ENCODE measurements around the gene ENKUR. TPM values are rescaled to one million over a fixed set of nuclear protein-coding genes. Genes with fewer than 3 reads are reported as not detected.
"Not testable (repeated sequence)": the region's sequence is repeated elsewhere in the genome, so short reads cannot be mapped to it uniquely, and the experiment has no call there.

Gene ENKUR
- total RNA-seq, 1 experiment from 2014 or later = 0.32 TPM

- Histone ChIP-seq H3K79me2 (ENCODE audit: insufficient read depth, low read length) (no peaks in the 10 kb centered on the region), H3K9me3 (ENCODE audit: control insufficient read depth in 1 of 2, insufficient read depth in 1 of 2, low read depth in 1 of 2, low read length in 2 of 2) (no peaks in the 10 kb centered on the region), H3K27me3 (ENCODE audit: insufficient read depth, low read length) (no peaks in the 10 kb centered on the region), H3K9ac (ENCODE audit: low read length) (no peak overlapping the region), H3K27ac (ENCODE audit: low read depth, low read length) (no peak overlapping the region), H3K4me2 (ENCODE audit: low read length) (no peak overlapping the region), H3K4me3 (replicated peaks in 1 of 2; ENCODE audit: low read depth in 1 of 2, low read length in 2 of 2) (no peak overlapping the region), H2AFZ (ENCODE audit: low read depth, low read length, poor library complexity, severe bottlenecking) (no peak overlapping the region), H3K9me2 (ENCODE audit: insufficient read depth) (no peaks in the 10 kb centered on the region), H4K20me1 (ENCODE audit: insufficient read depth) (no peaks in the 10 kb centered on the region), H3K4me1 (ENCODE audit: control insufficient read depth in 1 of 2, insufficient read depth in 2 of 2, low read length in 2 of 2) (peaks cover 10 to 29% of the 10 kb centered on the region in 2 experiments; a peak in 3 of 4 replicates), H3K36me3 (ENCODE audit: control insufficient read depth in 1 of 2, insufficient read depth in 2 of 2, low read length in 2 of 2) (no peaks in the 10 kb centered on the region)
- POLR2A ChIA-PET = no interaction called here
- DNase-seq (ENCODE audit: low read depth, low spot score) (no peak), ATAC-seq (no peak)
- TF ChIP-seq ZNF274 (IDR thresholded peaks at IDR 0.05; ENCODE audit: low read depth, low read length) = no peak
- TF ChIP-seq JUND (IDR thresholded peaks at IDR 0.05) = no peak
- TF ChIP-seq RAD21 (IDR thresholded peaks at IDR 0.05; ENCODE audit: low read depth) = no peak
- TF ChIP-seq CEBPB (IDR thresholded peaks at IDR 0.05; ENCODE audit: low read depth) = no peak
- TF ChIP-seq POLR2AphosphoS5 (IDR thresholded peaks at IDR 0.05; ENCODE audit: low read depth, low read length) = no peak
- no peak for TF ChIP-seq POLR2A (IDR thresholded peaks at IDR 0.05; ENCODE audit: borderline replicate concordance, extremely low read depth, insufficient read depth, insufficient read length)
- TF ChIP-seq EGR1 (IDR thresholded peaks at IDR 0.05; ENCODE audit: low read depth) = no peak
- no peak for TF ChIP-seq ZBTB33 (IDR thresholded peaks at IDR 0.05; ENCODE audit: extremely low read depth, insufficient replicate concordance, low read length)
- TF ChIP-seq ATF3 (IDR thresholded peaks at IDR 0.05) = no peak
- no peak for TF ChIP-seq SP1 (IDR thresholded peaks at IDR 0.05; ENCODE audit: low read depth)
- no peak for TF ChIP-seq SRF (IDR thresholded peaks at IDR 0.05; ENCODE audit: low read depth)
- no peak for TF ChIP-seq YY1 (IDR thresholded peaks at IDR 0.05; ENCODE audit: extremely low read depth, insufficient replicate concordance, low read depth, low read length)
- no peak for TF ChIP-seq TCF7L2 (IDR thresholded peaks at IDR 0.05; ENCODE audit: borderline replicate concordance, extremely low read depth, insufficient read depth, insufficient read length)
- TF ChIP-seq ELF1 (IDR thresholded peaks at IDR 0.05; ENCODE audit: borderline replicate concordance, low read depth) = no peak
- intact Hi-C loops (cut with micrococcal nuclease) = no loop called here
- RAD21 ChIA-PET (ENCODE audit: low non-redundant PET in 1 of 2, low total read pairs in 2 of 2, uncharacterized antibody in 2 of 2, unreplicated experiment in 2 of 2) = no interaction called here
- no TSS peak for BruUV-seq (replicated peaks)
- CTCF ChIA-PET = no interaction called here
Measured at GRCh38 chr10:25014579-25014978, 1.4 kb downstream of the ENKUR start.

GRCh38 chr10:25011591-25011990 lies 4.4 kb downstream of the ENKUR start:
- H3K27me3 ChIP-seq (ENCODE audit: insufficient read depth, low read length); H3K9me2 ChIP-seq (ENCODE audit: insufficient read depth); H3K27ac ChIP-seq (ENCODE audit: low read depth, low read length); ATAC-seq; POLR2A ChIA-PET; H3K9ac ChIP-seq (ENCODE audit: low read length); DNase-seq (ENCODE audit: low read depth, low spot score); H2AFZ ChIP-seq (ENCODE audit: low read depth, low read length, poor library complexity, severe bottlenecking); H3K4me2 ChIP-seq (ENCODE audit: low read length); H3K36me3 ChIP-seq (ENCODE audit: control insufficient read depth in 1 of 2, insufficient read depth in 2 of 2, low read length in 2 of 2); H3K4me3 ChIP-seq (replicated peaks in 1 of 2; ENCODE audit: low read depth in 1 of 2, low read length in 2 of 2); H3K9me3 ChIP-seq (ENCODE audit: control insufficient read depth in 1 of 2, insufficient read depth in 1 of 2, low read depth in 1 of 2, low read length in 2 of 2); H3K79me2 ChIP-seq (ENCODE audit: insufficient read depth, low read length); H4K20me1 ChIP-seq (ENCODE audit: insufficient read depth); CTCF ChIA-PET; BruUV-seq (replicated peaks); intact Hi-C loops (cut with micrococcal nuclease); RAD21 ChIA-PET (ENCODE audit: low non-redundant PET in 1 of 2, low total read pairs in 2 of 2, uncharacterized antibody in 2 of 2, unreplicated experiment in 2 of 2): not testable (repeated sequence)
- H3K4me1 ChIP-seq (ENCODE audit: control insufficient read depth in 1 of 2, insufficient read depth in 2 of 2, low read length in 2 of 2) = peaks cover 5 to 15% of the 10 kb centered on the region in 2 experiments; a peak in 3 of 4 replicates

Measured in HCT116 (cell line).